Cardiac fibroblast (primary cell): ENCODE results near the gene MT1F.

ENCODE experiments used
- DNase-seq, 2 donors: peaks; one replicate each; pipeline versions ENCODE4 v3.0.0 to v3.0.0-alpha.2; 2010; ENCODE audit warnings: low read depth in 2 of 2
- H3K4me3 ChIP-seq, 2 donors: replicated peaks in 1 of 2; 1 replicate in 1 of 2; 2 replicates in 1 of 2; pipeline ENCODE4 v1.5.1; 2011; ENCODE audit warnings: low read depth in 2 of 2, low read length in 2 of 2, mild to moderate bottlenecking in 2 of 2, moderate library complexity in 1 of 2
- CTCF ChIP-seq: IDR thresholded peaks from one replicate; pipeline ENCODE4 v1.5.1; 2011; ENCODE audit warnings: low read depth, mild to moderate bottlenecking, low read length, inconsistent platforms

The MT1F gene

GRCh38 chr16:56645311-56645710, 12.4 kb upstream of the MT1F start:
- no peak for TF ChIP-seq CTCF
- H3K4me3 ChIP-seq: no peak overlapping the region
- no peak for DNase-seq

- no peak for DNase-seq
- no peak for TF ChIP-seq CTCF
- H3K4me3 ChIP-seq: no peak overlapping the region
Measured at GRCh38 chr16:56645838-56646237, 11.9 kb upstream of the MT1F start.

- DNase-seq: no peak
- no peak for TF ChIP-seq CTCF
- H3K4me3 ChIP-seq: no peak overlapping the region
Measured at GRCh38 chr16:56647641-56648431, 9.9 kb upstream of the MT1F start.

- TF ChIP-seq CTCF: no peak
- DNase-seq: no peak
- no peak overlapping the region for H3K4me3 ChIP-seq
Measured at GRCh38 chr16:56649271-56649670, 8.5 kb upstream of the MT1F start.

- TF ChIP-seq CTCF: no peak
- H3K4me3 ChIP-seq: no peak overlapping the region
- no peak for DNase-seq
Measured at GRCh38 chr16:56649820-56650219, 7.9 kb upstream of the MT1F start.

- no peak for DNase-seq
- TF ChIP-seq CTCF: no peak
- no peak within 1 kb of the TSS for H3K4me3 ChIP-seq
Measured at GRCh38 chr16:56651586-56651985, 6.2 kb upstream of the MT1F start, which contains the start of gene MT1B. Gene MT1B (plus strand): TSS chr16:56651886. CDS start chr16:56651954, 68 bp downstream.

GRCh38 chr16:56652600-56652999, 5.2 kb upstream of the MT1F start:
- H3K4me3 ChIP-seq: no peak overlapping the region
- no peak for DNase-seq
- TF ChIP-seq CTCF: no peak
